Measurements from ENCODE around the gene PYY. TPM values are rescaled to one million over a fixed set of nuclear protein-coding genes. Genes with fewer than 3 reads are reported as not detected.

Gene PYY
- total RNA-seq, 1 experiment from 2014 or later, result not detected

DNA sequence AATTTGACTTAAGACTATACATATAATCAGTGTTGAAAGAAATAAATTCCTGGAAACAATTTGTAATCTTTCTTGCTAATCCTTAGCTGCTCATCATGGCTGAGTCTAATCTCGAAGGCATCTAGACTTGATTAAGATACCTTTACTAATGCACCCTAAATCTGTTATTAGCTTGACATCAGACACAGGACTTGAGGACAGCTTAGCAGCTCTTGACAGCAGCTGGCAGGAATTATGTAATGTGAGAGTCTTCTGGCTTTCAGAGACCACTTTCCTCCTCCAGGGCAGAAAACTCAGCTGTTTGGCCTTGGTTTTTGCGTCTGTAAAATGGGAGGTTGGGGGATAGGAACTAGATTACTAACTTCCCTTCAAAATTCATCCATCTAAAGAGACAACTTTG, 39.3 kb downstream of the PYY start:
- CTCF ChIA-PET, result no interaction called here
- ATAC-seq (no peak), DNase-seq (ENCODE audit: low read depth, low spot score) (no peak)
- BruUV-seq (replicated peaks), result no TSS peak
- Histone ChIP-seq H3K27me3 (ENCODE audit: control insufficient read depth, insufficient read depth, low read length) (no peaks in the 10 kb centered on the region), H3K36me3 (ENCODE audit: control insufficient read depth, insufficient read depth, low read length) (no peaks in the 10 kb centered on the region), H3K4me1 (ENCODE audit: control insufficient read depth, insufficient read depth, low read length) (no peaks in the 10 kb centered on the region), H3K9me3 (ENCODE audit: control insufficient read depth, insufficient read depth, low read depth, low read length) (no peaks in the 10 kb centered on the region), H3K27ac (ENCODE audit: low read length) (no peak overlapping the region), H3K4me3 (ENCODE audit: low read depth in 2 of 2, low read length in 2 of 2) (no peak overlapping the region)
- POLR2A ChIA-PET, result no interaction called here
- intact Hi-C loops (cut with micrococcal nuclease; ENCODE audit: unreplicated experiment), result no loop called here
- in situ Hi-C loops (cut with HindIII; ENCODE audit: low pct_unique_long_range_greater_than_20kb, low sequenced_read_pairs), result no loop called here
- TF ChIP-seq, protein P1, sequence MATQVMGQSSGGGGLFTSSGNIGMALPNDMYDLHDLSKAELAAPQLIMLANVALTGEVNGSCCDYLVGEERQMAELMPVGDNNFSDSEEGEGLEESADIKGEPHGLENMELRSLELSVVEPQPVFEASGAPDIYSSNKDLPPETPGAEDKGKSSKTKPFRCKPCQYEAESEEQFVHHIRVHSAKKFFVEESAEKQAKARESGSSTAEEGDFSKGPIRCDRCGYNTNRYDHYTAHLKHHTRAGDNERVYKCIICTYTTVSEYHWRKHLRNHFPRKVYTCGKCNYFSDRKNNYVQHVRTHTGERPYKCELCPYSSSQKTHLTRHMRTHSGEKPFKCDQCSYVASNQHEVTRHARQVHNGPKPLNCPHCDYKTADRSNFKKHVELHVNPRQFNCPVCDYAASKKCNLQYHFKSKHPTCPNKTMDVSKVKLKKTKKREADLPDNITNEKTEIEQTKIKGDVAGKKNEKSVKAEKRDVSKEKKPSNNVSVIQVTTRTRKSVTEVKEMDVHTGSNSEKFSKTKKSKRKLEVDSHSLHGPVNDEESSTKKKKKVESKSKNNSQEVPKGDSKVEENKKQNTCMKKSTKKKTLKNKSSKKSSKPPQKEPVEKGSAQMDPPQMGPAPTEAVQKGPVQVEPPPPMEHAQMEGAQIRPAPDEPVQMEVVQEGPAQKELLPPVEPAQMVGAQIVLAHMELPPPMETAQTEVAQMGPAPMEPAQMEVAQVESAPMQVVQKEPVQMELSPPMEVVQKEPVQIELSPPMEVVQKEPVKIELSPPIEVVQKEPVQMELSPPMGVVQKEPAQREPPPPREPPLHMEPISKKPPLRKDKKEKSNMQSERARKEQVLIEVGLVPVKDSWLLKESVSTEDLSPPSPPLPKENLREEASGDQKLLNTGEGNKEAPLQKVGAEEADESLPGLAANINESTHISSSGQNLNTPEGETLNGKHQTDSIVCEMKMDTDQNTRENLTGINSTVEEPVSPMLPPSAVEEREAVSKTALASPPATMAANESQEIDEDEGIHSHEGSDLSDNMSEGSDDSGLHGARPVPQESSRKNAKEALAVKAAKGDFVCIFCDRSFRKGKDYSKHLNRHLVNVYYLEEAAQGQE (IDR thresholded peaks at IDR 0.05; ENCODE audit: insufficient read depth in 1 of 2, low read depth in 2 of 2, low read length in 1 of 2), result no peak
- TF ChIP-seq TCF7L2 (IDR thresholded peaks at IDR 0.05; ENCODE audit: low read depth, low read length) (no peak), SIN3A (IDR thresholded peaks at IDR 0.05; ENCODE audit: borderline replicate concordance, insufficient read depth, low read depth, low read length) (no peak), POLR2AphosphoS5 (IDR thresholded peaks at IDR 0.05; ENCODE audit: low read depth, low read length) (no peak)
- TF ChIP-seq, protein P2, sequence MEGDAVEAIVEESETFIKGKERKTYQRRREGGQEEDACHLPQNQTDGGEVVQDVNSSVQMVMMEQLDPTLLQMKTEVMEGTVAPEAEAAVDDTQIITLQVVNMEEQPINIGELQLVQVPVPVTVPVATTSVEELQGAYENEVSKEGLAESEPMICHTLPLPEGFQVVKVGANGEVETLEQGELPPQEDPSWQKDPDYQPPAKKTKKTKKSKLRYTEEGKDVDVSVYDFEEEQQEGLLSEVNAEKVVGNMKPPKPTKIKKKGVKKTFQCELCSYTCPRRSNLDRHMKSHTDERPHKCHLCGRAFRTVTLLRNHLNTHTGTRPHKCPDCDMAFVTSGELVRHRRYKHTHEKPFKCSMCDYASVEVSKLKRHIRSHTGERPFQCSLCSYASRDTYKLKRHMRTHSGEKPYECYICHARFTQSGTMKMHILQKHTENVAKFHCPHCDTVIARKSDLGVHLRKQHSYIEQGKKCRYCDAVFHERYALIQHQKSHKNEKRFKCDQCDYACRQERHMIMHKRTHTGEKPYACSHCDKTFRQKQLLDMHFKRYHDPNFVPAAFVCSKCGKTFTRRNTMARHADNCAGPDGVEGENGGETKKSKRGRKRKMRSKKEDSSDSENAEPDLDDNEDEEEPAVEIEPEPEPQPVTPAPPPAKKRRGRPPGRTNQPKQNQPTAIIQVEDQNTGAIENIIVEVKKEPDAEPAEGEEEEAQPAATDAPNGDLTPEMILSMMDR (IDR thresholded peaks at IDR 0.05), result no peak

DNA sequence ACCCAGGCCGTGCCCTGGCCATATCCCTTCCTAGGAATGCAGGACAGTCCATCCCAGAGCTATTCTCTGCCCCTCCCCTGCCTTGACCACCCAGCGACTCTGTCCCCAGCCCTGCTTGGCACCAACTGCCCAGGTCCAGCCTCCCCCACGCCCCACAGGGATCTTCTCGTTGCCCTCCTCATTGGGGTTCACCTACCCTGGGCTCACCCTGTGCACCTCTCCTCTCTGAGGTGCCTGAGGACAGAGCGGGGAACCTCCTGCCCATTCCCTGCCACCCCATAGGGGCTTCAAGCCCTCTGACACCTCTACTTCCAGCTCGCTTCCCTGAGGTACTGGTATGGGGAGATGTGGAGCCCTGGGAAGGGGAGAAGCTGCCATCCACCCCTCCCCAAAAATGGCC, 40.2 kb downstream of the PYY start:
- ChIA-PET POLR2A (no interaction called here), CTCF (interaction anchor here (0.6 kb wide), 1 partner anchor 77 kb away, joined by 3 read pairs; no protein-coding TSS in a partner anchor)
- no peaks in the 10 kb centered on the region for H3K27me3 ChIP-seq (ENCODE audit: control insufficient read depth, insufficient read depth, low read length)
- H3K4me3 ChIP-seq (ENCODE audit: low read depth in 2 of 2, low read length in 2 of 2), result no peak overlapping the region
- ATAC-seq (no peak), DNase-seq (ENCODE audit: low read depth, low spot score) (no peak)
- TF ChIP-seq SIN3A (IDR thresholded peaks at IDR 0.05; ENCODE audit: borderline replicate concordance, insufficient read depth, low read depth, low read length) (no peak), POLR2AphosphoS5 (IDR thresholded peaks at IDR 0.05; ENCODE audit: low read depth, low read length) (no peak), TCF7L2 (IDR thresholded peaks at IDR 0.05; ENCODE audit: low read depth, low read length) (no peak)
- TF ChIP-seq, protein P1 (IDR thresholded peaks at IDR 0.05; ENCODE audit: insufficient read depth in 1 of 2, low read depth in 2 of 2, low read length in 1 of 2), result no peak
- TF ChIP-seq, protein P2 (IDR thresholded peaks at IDR 0.05), result no peak
- H3K9me3 ChIP-seq (ENCODE audit: control insufficient read depth, insufficient read depth, low read depth, low read length), result no peaks in the 10 kb centered on the region
- intact Hi-C loops (cut with micrococcal nuclease; ENCODE audit: unreplicated experiment), result no loop called here
- in situ Hi-C loops (cut with HindIII; ENCODE audit: low pct_unique_long_range_greater_than_20kb, low sequenced_read_pairs), result no loop called here
- no peaks in the 10 kb centered on the region for H3K36me3 ChIP-seq (ENCODE audit: control insufficient read depth, insufficient read depth, low read length)
- no peak overlapping the region for H3K27ac ChIP-seq (ENCODE audit: low read length)
- no peaks in the 10 kb centered on the region for H3K4me1 ChIP-seq (ENCODE audit: control insufficient read depth, insufficient read depth, low read length)
- no TSS peak for BruUV-seq (replicated peaks)
